Neutrophil (primary cell): ENCODE results near the gene ZNF688.
A peak's percentile ranks its signal among the peaks of the same experiment; 100 is the strongest.

Experiments used
- H3K27ac ChIP-seq: fragments of 200-600 bp; sonication (generic); 2 replicates; pipeline ENCODE4 v1.5.1; 2016; ENCODE audit warnings: mild to moderate bottlenecking, moderate library complexity
- H3K27me3 ChIP-seq: fragments of 200-600 bp; sonication (generic); 2 replicates; pipeline ENCODE4 v1.6.0; 2016; ENCODE audit warnings: mild to moderate bottlenecking
- H3K36me3 ChIP-seq: fragments of 200-600 bp; sonication (generic); 2 replicates; pipeline ENCODE4 v1.5.1; 2017
- H3K4me1 ChIP-seq, 2 experiments: fragments of 200-600 bp in 1 of 2; sonication (generic) in 1 of 2; 1 replicate in 1 of 2; 2 replicates in 1 of 2; pipeline versions ENCODE4 v1.5.1 to v1.6.1; 2013 to 2016; ENCODE audit warnings: low read depth in 1 of 2, low read length in 1 of 2, mild to moderate bottlenecking in 1 of 2, moderate library complexity in 1 of 2; ENCODE audit not compliant: control insufficient read depth in 1 of 2, insufficient read depth in 1 of 2
- H3K4me3 ChIP-seq, 2 experiments: fragments of 200-600 bp in 1 of 2; sonication (generic) in 1 of 2; 1 replicate in 1 of 2; 2 replicates in 1 of 2; pipeline ENCODE4 v1.5.1; 2013 to 2016; ENCODE audit warnings: low read depth in 1 of 2, low read length in 1 of 2, mild to moderate bottlenecking in 1 of 2, moderate library complexity in 1 of 2
- H3K9me3 ChIP-seq: fragments of 200-600 bp; sonication (generic); 2 replicates; pipeline ENCODE4 v1.5.1; 2016
- TF ChIP-seq, protein P1 (sequence below): fragments of 200-600 bp; sonication (generic); IDR thresholded peaks from 2 replicates; pipeline ENCODE4 v1.5.1; 2016; ENCODE audit warnings: antibody characterized with exemption

Gene ZNF688

DNA sequence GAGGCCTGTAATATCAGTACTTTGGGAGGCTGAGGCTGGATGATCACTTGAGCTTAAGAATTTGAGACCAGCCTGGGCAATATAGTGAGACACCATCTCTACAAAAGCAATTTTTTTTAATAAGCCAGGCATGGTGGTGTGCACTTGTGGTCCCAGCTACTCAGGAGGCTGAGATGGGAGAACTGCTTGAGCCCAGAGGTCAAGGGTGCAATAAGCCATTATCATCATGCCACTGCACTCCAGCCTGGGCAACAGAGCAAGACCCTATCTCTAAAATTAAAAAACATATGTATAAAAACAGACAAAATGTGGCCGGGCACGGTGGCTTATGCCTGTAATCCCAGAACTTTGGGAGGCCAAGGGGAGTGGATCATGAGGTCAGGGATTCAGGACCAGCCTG is 17.1 kb upstream of the ZNF688 start:
- TF ChIP-seq, protein P1, sequence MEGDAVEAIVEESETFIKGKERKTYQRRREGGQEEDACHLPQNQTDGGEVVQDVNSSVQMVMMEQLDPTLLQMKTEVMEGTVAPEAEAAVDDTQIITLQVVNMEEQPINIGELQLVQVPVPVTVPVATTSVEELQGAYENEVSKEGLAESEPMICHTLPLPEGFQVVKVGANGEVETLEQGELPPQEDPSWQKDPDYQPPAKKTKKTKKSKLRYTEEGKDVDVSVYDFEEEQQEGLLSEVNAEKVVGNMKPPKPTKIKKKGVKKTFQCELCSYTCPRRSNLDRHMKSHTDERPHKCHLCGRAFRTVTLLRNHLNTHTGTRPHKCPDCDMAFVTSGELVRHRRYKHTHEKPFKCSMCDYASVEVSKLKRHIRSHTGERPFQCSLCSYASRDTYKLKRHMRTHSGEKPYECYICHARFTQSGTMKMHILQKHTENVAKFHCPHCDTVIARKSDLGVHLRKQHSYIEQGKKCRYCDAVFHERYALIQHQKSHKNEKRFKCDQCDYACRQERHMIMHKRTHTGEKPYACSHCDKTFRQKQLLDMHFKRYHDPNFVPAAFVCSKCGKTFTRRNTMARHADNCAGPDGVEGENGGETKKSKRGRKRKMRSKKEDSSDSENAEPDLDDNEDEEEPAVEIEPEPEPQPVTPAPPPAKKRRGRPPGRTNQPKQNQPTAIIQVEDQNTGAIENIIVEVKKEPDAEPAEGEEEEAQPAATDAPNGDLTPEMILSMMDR = no peak
- no peak overlapping the region for H3K4me3 ChIP-seq

DNA sequence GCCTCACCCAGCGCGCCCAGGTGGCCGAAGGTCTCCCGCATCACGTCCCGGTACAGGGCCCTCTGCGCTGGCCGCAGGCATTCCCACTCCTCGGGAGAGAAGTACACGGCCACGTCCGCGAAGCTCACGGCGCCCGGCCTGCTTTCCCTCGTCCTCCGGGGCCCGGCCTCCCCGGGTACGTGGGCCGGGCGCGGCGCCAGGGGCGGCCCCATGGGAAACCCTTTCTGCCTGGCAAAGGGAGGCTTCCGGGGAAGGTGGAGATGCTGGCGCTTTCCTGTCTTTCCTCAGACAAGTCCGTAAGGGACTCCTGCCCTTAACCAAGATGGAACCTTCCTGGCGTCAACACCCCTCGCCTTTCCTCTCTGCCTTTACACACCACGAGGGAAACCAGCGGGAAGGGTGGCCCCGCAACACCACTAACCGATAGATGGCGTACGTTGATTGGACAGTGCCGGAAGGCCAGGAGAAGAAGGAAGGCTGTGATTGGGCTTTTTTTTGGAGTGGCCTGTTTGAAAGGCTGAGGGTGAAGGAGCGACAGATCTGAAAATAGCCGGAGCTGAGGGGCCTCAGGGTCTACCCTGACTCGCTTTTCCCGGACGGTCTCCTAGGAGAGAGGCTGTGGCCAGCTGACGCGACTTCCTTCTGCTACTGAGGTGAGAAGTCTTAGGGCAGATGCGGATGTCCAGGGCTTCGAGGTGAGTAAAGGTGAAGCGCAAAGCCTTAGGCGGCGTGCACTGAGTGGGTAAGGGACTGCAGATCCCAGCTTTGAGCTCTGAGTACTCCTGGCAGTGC is 14.1 kb upstream of the ZNF688 start, which contains the start of gene ZNF785:
Gene ZNF785 (minus strand): TSS at position 298 of the 792 bp plus-strand sequence. CDS start 86 bp downstream, at position 212.
- Histone ChIP-seq H3K9me3 (no peaks in the 10 kb centered on the region), H3K4me3 (peak within 1 kb of the TSS; percentile 70 to 89), H3K27ac (peak within 1 kb of the TSS; percentile 68), H3K4me1 (peaks cover 14 to 16% of the 10 kb centered on the region in 2 experiments), H3K27me3 (no peaks in the 10 kb centered on the region), H3K36me3 (peaks cover 11% of the 10 kb centered on the region)
- TF ChIP-seq, protein P1 = peak; percentile 71

More for the DNA sequence above, 17.1 kb upstream of the ZNF688 start:
- Histone ChIP-seq H3K4me1 (peaks cover 14 to 16% of the 10 kb centered on the region in 2 experiments), H3K9me3 (no peaks in the 10 kb centered on the region), H3K27me3 (no peaks in the 10 kb centered on the region), H3K36me3 (no peaks in the 10 kb centered on the region), H3K27ac (no peak overlapping the region)

DNA sequence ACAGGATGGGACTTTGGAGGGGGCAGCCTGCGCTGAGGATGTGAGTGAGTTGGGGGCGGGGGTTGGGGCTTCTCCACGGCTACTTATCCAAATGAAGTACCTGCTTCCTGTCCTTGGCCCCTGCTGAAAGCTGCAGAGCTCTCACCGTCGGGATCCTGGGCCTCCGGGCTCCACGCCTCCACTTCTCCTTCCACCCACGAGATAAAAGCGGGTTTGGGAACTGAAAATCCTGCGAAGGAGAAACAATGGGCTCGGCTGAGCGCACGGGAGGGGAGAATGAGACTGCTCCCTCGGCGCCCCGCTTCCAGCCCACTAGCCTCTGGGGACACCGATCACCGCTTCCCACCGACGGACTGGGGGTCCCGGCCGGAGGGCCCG is 13.5 kb upstream of the ZNF688 start:
- H3K4me3 ChIP-seq = peak overlapping the region; percentile 70 to 89
- peaks cover 11% of the 10 kb centered on the region for H3K36me3 ChIP-seq
- peaks cover 14 to 16% of the 10 kb centered on the region in 2 experiments for H3K4me1 ChIP-seq
- no peaks in the 10 kb centered on the region for H3K27me3 ChIP-seq
- peak overlapping the region; percentile 68 for H3K27ac ChIP-seq
- TF ChIP-seq, protein P1 = no peak
- H3K9me3 ChIP-seq = no peaks in the 10 kb centered on the region

DNA sequence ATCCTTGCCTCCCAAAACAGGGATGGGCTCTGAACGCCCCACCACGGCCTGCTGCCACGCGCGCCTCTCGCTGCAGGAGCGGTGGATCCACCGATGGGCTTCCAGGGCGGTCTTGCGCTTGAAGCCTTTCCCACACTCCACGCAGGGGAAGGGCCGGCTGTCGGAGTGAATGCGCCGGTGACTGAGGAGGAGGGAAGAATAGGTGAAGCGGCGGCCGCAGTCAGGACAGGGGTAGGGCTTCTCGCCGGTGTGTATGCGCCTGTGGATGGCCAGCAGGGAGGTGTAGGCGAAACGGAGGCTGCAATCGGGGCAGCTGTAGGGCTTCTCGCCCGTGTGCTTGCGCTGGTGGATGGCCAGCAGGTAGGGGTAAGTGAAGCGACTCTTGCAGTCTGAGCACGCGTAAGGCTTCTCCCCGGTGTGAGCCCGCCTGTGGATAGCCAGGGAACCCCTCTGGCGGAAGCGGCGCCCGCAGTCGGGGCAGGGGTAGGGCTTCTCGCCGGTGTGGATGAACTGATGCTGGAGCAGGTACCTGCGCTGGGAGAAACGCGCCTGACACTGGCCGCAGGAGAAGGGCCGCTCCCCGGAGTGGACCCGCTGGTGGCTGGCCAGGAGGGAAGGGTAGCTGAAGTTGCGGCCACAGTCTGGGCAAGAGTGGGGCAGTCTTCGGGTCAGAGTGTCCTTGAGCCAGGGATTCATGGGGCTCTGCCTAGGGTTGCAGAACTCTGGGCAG is 11.3 kb upstream of the ZNF688 start:
- Histone ChIP-seq H3K4me3 (no peak overlapping the region), H3K4me1 (peaks cover 14 to 16% of the 10 kb centered on the region in 2 experiments), H3K27ac (no peak overlapping the region), H3K9me3 (no peaks in the 10 kb centered on the region), H3K27me3 (no peaks in the 10 kb centered on the region), H3K36me3 (peaks cover 16% of the 10 kb centered on the region)
- TF ChIP-seq, protein P1 = no peak

DNA sequence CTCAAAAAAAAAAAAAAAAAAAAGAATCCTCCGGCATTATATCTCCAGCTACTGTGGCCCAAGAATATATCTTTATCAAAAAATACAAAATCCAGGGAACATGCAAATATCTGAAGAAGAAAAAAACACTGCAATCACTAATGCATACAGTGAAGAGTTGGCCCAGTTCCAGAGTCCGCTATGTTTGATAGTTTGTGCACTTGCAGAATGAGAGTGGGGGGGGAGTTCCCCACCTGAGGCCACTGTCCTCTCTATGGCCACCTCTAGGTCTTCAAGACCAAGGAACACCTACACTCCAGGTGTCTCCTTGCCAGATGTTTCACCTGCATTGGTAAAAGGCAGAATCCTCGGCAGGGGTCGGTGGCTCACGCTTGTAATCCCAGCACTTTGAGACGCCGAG is 9.9 kb upstream of the ZNF688 start:
- Histone ChIP-seq H3K27me3 (no peaks in the 10 kb centered on the region), H3K27ac (no peak overlapping the region), H3K36me3 (peaks cover 16% of the 10 kb centered on the region), H3K9me3 (no peaks in the 10 kb centered on the region), H3K4me3 (no peak overlapping the region), H3K4me1 (peaks cover 14 to 16% of the 10 kb centered on the region in 2 experiments)
- TF ChIP-seq, protein P1 = no peak
